Lower leg skin (tissue), 4 donors: Measurements from ENCODE around the gene KRT80. TPM values are rescaled to one million over a fixed set of nuclear protein-coding genes. Genes with fewer than 3 reads are reported as not detected.

Experiments used
- DNase-seq, 2 donors: peaks; one replicate each; pipeline ENCODE4 v3.0.0-alpha.2; 2019; ENCODE audit warnings: low spot score in 2 of 2
- H3K4me3 ChIP-seq: fragments of 200-600 bp; sonication (generic); 2 replicates; pipeline ENCODE4 v1.5.1; 2017; ENCODE audit warnings: mild to moderate bottlenecking, low read depth; ENCODE audit not compliant: poor library complexity, severe bottlenecking
- CTCF ChIP-seq, 3 donors: fragments of 450-650 bp; IDR thresholded peaks; one replicate each; pipeline ENCODE4 v1.5.1; 2016; ENCODE audit warnings: antibody characterized with exemption in 3 of 3, mild to moderate bottlenecking in 3 of 3, moderate library complexity in 2 of 3
- POLR2A ChIP-seq, 2 donors: fragments of 450-650 bp; IDR thresholded peaks; one replicate each; pipeline ENCODE4 v1.6.1; 2016 to 2017; ENCODE audit warnings: antibody characterized with exemption in 2 of 2, mild to moderate bottlenecking in 1 of 2, moderate library complexity in 1 of 2
- WGBS, 2 donors: methylation state at CpG; one replicate each; pipeline ENCODE4 v1.1.5; 2018; 5-methylcytosine and 5-hydroxymethylcytosine counted together
- intact Hi-C: fragments of 100-400 bp; cut with DNase I; formaldehyde crosslinking; loops from one replicate; pipeline ENCODE4 v1.15.0; 2023; ENCODE audit warnings: low total_unique reads
- total RNA-seq, 4 donors: library from RNA; depleted of rRNA; stranded (reverse); fragments of >200 nt; gene quantifications; one replicate each; pipeline ENCODE4 v1.1.0, GENCODE V29; 2016

Gene KRT80
- total RNA-seq, 4 donors from 2014 or later = 269 to 349 (median 275) TPM

GRCh38 chr12:52236386-52237050, 44.7 kb upstream of the KRT80 start:
- TF ChIP-seq POLR2A (IDR thresholded peaks at IDR 0.05) = no peak
- TF ChIP-seq CTCF (IDR thresholded peaks at IDR 0.05) = no peak
- intact Hi-C loops = no loop called here
- H3K4me3 ChIP-seq = no peak overlapping the region
- DNase-seq = peak in 1 of 2 donors; percentile 52
- 93 to 94% methylated on average over 3 of the region's 3 CpGs for WGBS, 2 donors

GRCh38 chr12:52235822-52236361, 44.1 kb upstream of the KRT80 start:
- 83 to 88% methylated on average over 4 of the region's 4 CpGs for WGBS, 2 donors
- no peak for TF ChIP-seq POLR2A (IDR thresholded peaks at IDR 0.05)
- no peak for TF ChIP-seq CTCF (IDR thresholded peaks at IDR 0.05)
- no peak overlapping the region for H3K4me3 ChIP-seq
- DNase-seq = peak in 1 of 2 donors; percentile 64
- intact Hi-C loops = no loop called here

GRCh38 chr12:52235001-52235764, 43.4 kb upstream of the KRT80 start:
- TF ChIP-seq CTCF (IDR thresholded peaks at IDR 0.05) = no peak
- TF ChIP-seq POLR2A (IDR thresholded peaks at IDR 0.05) = no peak
- H3K4me3 ChIP-seq = no peak overlapping the region
- 85 to 87% methylated on average over 15 of the region's 15 CpGs for WGBS, 2 donors
- peak in 1 of 2 donors; percentile 84 for DNase-seq
- intact Hi-C loops = no loop called here

- TF ChIP-seq POLR2A (IDR thresholded peaks at IDR 0.05) = no peak
- TF ChIP-seq CTCF (IDR thresholded peaks at IDR 0.05) = no peak
- peak in 1 of 2 donors; percentile 70 for DNase-seq
- WGBS, 2 donors = 76 to 92% methylated on average over 10 of the region's 10 CpGs
- H3K4me3 ChIP-seq = no peak overlapping the region
- intact Hi-C loops = no loop called here
These were observed 42.5 kb upstream of the KRT80 start for GRCh38 chr12:52234223-52234810.

GRCh38 chr12:52233462-52234207, 41.8 kb upstream of the KRT80 start:
- WGBS, 2 donors = 32 to 42% methylated on average over 30 to 33 of the region's 40 CpGs
- intact Hi-C loops = no loop called here
- peak in 1 of 2 donors; percentile 82 for DNase-seq

More at GRCh38 chr12:52233462-52234207, 41.8 kb upstream of the KRT80 start:
- TF ChIP-seq CTCF (IDR thresholded peaks at IDR 0.05) (no peak), POLR2A (IDR thresholded peaks at IDR 0.05) (no peak)
- no peak overlapping the region for H3K4me3 ChIP-seq
